Neutrophil (primary cell): ENCODE results near the gene TNIK.

Experiments
- H3K27ac ChIP-seq: fragments of 200-600 bp; sonication (generic); 2 replicates; pipeline ENCODE4 v1.5.1; 2016; ENCODE audit warnings: mild to moderate bottlenecking, moderate library complexity
- H3K27me3 ChIP-seq: fragments of 200-600 bp; sonication (generic); 2 replicates; pipeline ENCODE4 v1.6.0; 2016; ENCODE audit warnings: mild to moderate bottlenecking
- H3K36me3 ChIP-seq: fragments of 200-600 bp; sonication (generic); 2 replicates; pipeline ENCODE4 v1.5.1; 2017
- H3K4me1 ChIP-seq, 2 experiments: fragments of 200-600 bp in 1 of 2; sonication (generic) in 1 of 2; 1 replicate in 1 of 2; 2 replicates in 1 of 2; pipeline versions ENCODE4 v1.5.1 to v1.6.1; 2013 to 2016; ENCODE audit warnings: low read depth in 1 of 2, low read length in 1 of 2, mild to moderate bottlenecking in 1 of 2, moderate library complexity in 1 of 2; ENCODE audit not compliant: control insufficient read depth in 1 of 2, insufficient read depth in 1 of 2
- H3K4me3 ChIP-seq, 2 experiments: fragments of 200-600 bp in 1 of 2; sonication (generic) in 1 of 2; 1 replicate in 1 of 2; 2 replicates in 1 of 2; pipeline ENCODE4 v1.5.1; 2013 to 2016; ENCODE audit warnings: low read depth in 1 of 2, low read length in 1 of 2, mild to moderate bottlenecking in 1 of 2, moderate library complexity in 1 of 2
- H3K9me3 ChIP-seq: fragments of 200-600 bp; sonication (generic); 2 replicates; pipeline ENCODE4 v1.5.1; 2016
- CTCF ChIP-seq: fragments of 200-600 bp; sonication (generic); IDR thresholded peaks from 2 replicates; pipeline ENCODE4 v1.5.1; 2016; ENCODE audit warnings: antibody characterized with exemption

The TNIK gene

GRCh38 chr3:171169866-171170265 is 290.3 kb downstream of the TNIK start:
- Histone ChIP-seq H3K36me3 (no peaks in the 10 kb centered on the region), H3K4me1 (peaks cover 0 to 5% of the 10 kb centered on the region in 2 experiments), H3K9me3 (no peaks in the 10 kb centered on the region), H3K4me3 (no peak overlapping the region), H3K27ac (no peak overlapping the region), H3K27me3 (no peaks in the 10 kb centered on the region)
- no peak for TF ChIP-seq CTCF

GRCh38 chr3:171169443-171169842 is 290.8 kb downstream of the TNIK start:
- TF ChIP-seq CTCF: no peak
- Histone ChIP-seq H3K36me3 (no peaks in the 10 kb centered on the region), H3K9me3 (no peaks in the 10 kb centered on the region), H3K4me1 (peaks cover 0 to 5% of the 10 kb centered on the region in 2 experiments), H3K4me3 (no peak overlapping the region), H3K27me3 (no peaks in the 10 kb centered on the region), H3K27ac (no peak overlapping the region)

GRCh38 chr3:171168551-171168950 is 291.7 kb downstream of the TNIK start:
- Histone ChIP-seq H3K4me1 (no peaks in the 10 kb centered on the region), H3K27me3 (no peaks in the 10 kb centered on the region), H3K27ac (no peak overlapping the region), H3K9me3 (no peaks in the 10 kb centered on the region), H3K4me3 (no peak overlapping the region), H3K36me3 (no peaks in the 10 kb centered on the region)
- no peak for TF ChIP-seq CTCF

GRCh38 chr3:171168086-171168485 is 292.1 kb downstream of the TNIK start:
- Histone ChIP-seq H3K27ac (no peak overlapping the region), H3K4me1 (no peaks in the 10 kb centered on the region), H3K36me3 (no peaks in the 10 kb centered on the region), H3K9me3 (no peaks in the 10 kb centered on the region), H3K4me3 (no peak overlapping the region), H3K27me3 (no peaks in the 10 kb centered on the region)
- TF ChIP-seq CTCF: no peak

DNA sequence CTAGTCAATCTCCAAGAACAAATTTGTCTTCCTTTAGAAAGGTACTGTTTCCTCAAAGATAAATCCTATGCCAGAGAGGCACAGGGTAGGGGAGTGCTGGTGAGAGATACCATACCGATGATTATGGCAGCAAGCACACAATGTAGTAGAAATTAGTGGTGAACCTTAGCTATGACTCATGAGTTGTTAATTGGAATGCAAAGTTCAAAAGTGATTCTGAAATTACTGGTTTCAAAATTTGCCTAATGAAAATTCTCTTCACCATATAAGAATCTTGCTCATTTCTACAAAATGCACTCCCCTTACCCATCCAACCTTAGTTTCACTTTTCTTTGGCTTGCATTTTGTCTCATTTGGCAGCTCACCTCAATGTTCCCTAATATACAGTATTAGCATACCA is 294.2 kb downstream of the TNIK start:
- TF ChIP-seq CTCF: no peak
- no peaks in the 10 kb centered on the region for H3K9me3 ChIP-seq
- H3K4me1 ChIP-seq: no peaks in the 10 kb centered on the region
- H3K27ac ChIP-seq: no peak overlapping the region
- H3K36me3 ChIP-seq: no peaks in the 10 kb centered on the region
- no peak overlapping the region for H3K4me3 ChIP-seq
- H3K27me3 ChIP-seq: no peaks in the 10 kb centered on the region

GRCh38 chr3:171165499-171165921 is 294.7 kb downstream of the TNIK start:
- H3K4me1 ChIP-seq: no peaks in the 10 kb centered on the region
- H3K27ac ChIP-seq: no peak overlapping the region
- H3K27me3 ChIP-seq: no peaks in the 10 kb centered on the region
- no peak overlapping the region for H3K4me3 ChIP-seq
- H3K36me3 ChIP-seq: no peaks in the 10 kb centered on the region
- no peaks in the 10 kb centered on the region for H3K9me3 ChIP-seq
- TF ChIP-seq CTCF: no peak
